IMR-90 (cell line): Measurements from ENCODE around the gene HSFX3. TPM values are rescaled to one million over a fixed set of nuclear protein-coding genes. Genes with fewer than 3 reads are reported as not detected.

Experiments
- ATAC-seq: fragments of 200-7000 bp; cut with Tn5 transposase; 2 replicates; pipeline ENCODE4 v1.9.1; 2020; ENCODE audit warnings: low read depth, mild to moderate bottlenecking, moderate library complexity
- BruUV-seq: library from RNA; stranded (reverse); fragments of 400-500 nt; replicated peaks from 2 replicates; lab custom pipeline; 2021; lab: Mats Ljungman, UMichigan
- CTCF ChIA-PET: fragments of 300-600 bp; formaldehyde crosslinking; extraction: SDS; loops from one replicate; lab custom pipeline; 2021; ENCODE audit warnings: antibody characterized with exemption; lab: Yijun Ruan, JAX
- POLR2A ChIA-PET: fragments of 300-600 bp; sonication (Branson Sonifier 250); formaldehyde crosslinking; loops from one replicate; lab custom pipeline; 2022; ENCODE audit warnings: antibody characterized with exemption; ENCODE audit not compliant: unreplicated experiment; lab: Charles Lee
- DNase-seq: peaks from one replicate; pipeline ENCODE4 v3.0.0; 2013
- H2AFZ ChIP-seq: replicated peaks from 2 replicates; pipeline ENCODE3; 2013; ENCODE audit warnings: low read length, mild to moderate bottlenecking; ENCODE audit not compliant: poor library complexity
- H2AK5ac ChIP-seq: 2 replicates; pipeline ENCODE4 v1.6.1; 2013; ENCODE audit warnings: low read depth, low read length, inconsistent platforms
- H2AK9ac ChIP-seq: replicated peaks from 2 replicates; pipeline ENCODE3; 2013; ENCODE audit warnings: mild to moderate bottlenecking, low read depth, low read length, moderate library complexity; ENCODE audit not compliant: poor library complexity
- H2BK120ac ChIP-seq: 2 replicates; pipeline ENCODE4 v1.6.1; 2013; ENCODE audit warnings: low read depth, low read length, inconsistent platforms
- H2BK15ac ChIP-seq: 3 replicates; pipeline ENCODE4 v1.6.1; 2013; ENCODE audit warnings: low read depth, low read length, inconsistent platforms
- H2BK20ac ChIP-seq: 2 replicates; pipeline ENCODE4 v1.6.1; 2013; ENCODE audit warnings: low read depth, mild to moderate bottlenecking, inconsistent platforms, low read length, moderate library complexity
- H2BK5ac ChIP-seq: 2 replicates; pipeline ENCODE4 v1.6.1; 2013; ENCODE audit warnings: mild to moderate bottlenecking, low read depth, low read length, inconsistent platforms; ENCODE audit not compliant: poor library complexity, severe bottlenecking
- H3K14ac ChIP-seq: replicated peaks from 2 replicates; pipeline ENCODE4 v1.6.1; 2013; ENCODE audit warnings: low read depth, low read length, inconsistent platforms
- H3K18ac ChIP-seq: 2 replicates; pipeline ENCODE4 v1.6.1; 2013; ENCODE audit warnings: low read depth, low read length, control low read depth
- H3K23ac ChIP-seq: 2 replicates; pipeline ENCODE4 v1.6.1; 2013; ENCODE audit warnings: low read depth, low read length, inconsistent platforms
- H3K27ac ChIP-seq: 2 replicates; pipeline ENCODE4 v1.5.1; 2013; ENCODE audit warnings: mild to moderate bottlenecking, control low read depth, low read length; ENCODE audit not compliant: insufficient read depth
- H3K27me3 ChIP-seq: 2 replicates; pipeline ENCODE4 v1.6.1; 2013; ENCODE audit warnings: low read length; ENCODE audit not compliant: control insufficient read depth, insufficient read depth
- H3K36me3 ChIP-seq: 2 replicates; pipeline ENCODE4 v1.6.1; 2013; ENCODE audit warnings: low read length, mixed read lengths; ENCODE audit not compliant: control insufficient read depth, insufficient read depth
- H3K4ac ChIP-seq: 2 replicates; pipeline ENCODE4 v1.6.1; 2013; ENCODE audit warnings: low read depth, low read length, inconsistent platforms
- H3K4me1 ChIP-seq: 2 replicates; pipeline ENCODE4 v1.6.1; 2013; ENCODE audit warnings: low read length, mixed read lengths; ENCODE audit not compliant: control insufficient read depth, insufficient read depth
- H3K4me2 ChIP-seq: 2 replicates; pipeline ENCODE4 v1.6.1; 2013; ENCODE audit warnings: low read depth, mild to moderate bottlenecking, control low read depth, low read length, moderate library complexity
- H3K4me3 ChIP-seq: 2 replicates; pipeline ENCODE4 v1.5.1; 2013; ENCODE audit warnings: low read depth, mild to moderate bottlenecking, control low read depth, low read length, moderate library complexity; ENCODE audit not compliant: insufficient read depth
- H3K56ac ChIP-seq: 2 replicates; pipeline ENCODE4 v1.6.1; 2013; ENCODE audit warnings: low read length, inconsistent platforms; ENCODE audit not compliant: insufficient read depth; ENCODE audit errors: extremely low read depth
- H3K79me1 ChIP-seq, 2 experiments: 2 replicates each; pipeline ENCODE4 v1.6.1; 2013; ENCODE audit warnings: low read length in 2 of 2, inconsistent platforms in 1 of 2, low read depth in 1 of 2
- H3K9ac ChIP-seq: 2 replicates; pipeline ENCODE4 v1.6.1; 2013; ENCODE audit warnings: low read depth, low read length, control low read depth
- H3K9me1 ChIP-seq: 2 replicates; pipeline ENCODE4 v1.6.1; 2013; ENCODE audit warnings: low read length, inconsistent platforms; ENCODE audit not compliant: insufficient read depth
- H3K9me3 ChIP-seq: 2 replicates; pipeline ENCODE4 v1.6.1; 2013; ENCODE audit warnings: low read length; ENCODE audit not compliant: control insufficient read depth, insufficient read depth
- H4K20me1 ChIP-seq: 2 replicates; pipeline ENCODE4 v1.6.1; 2013; ENCODE audit warnings: low read length, inconsistent platforms; ENCODE audit not compliant: insufficient read depth
- H4K5ac ChIP-seq: 2 replicates; pipeline ENCODE4 v1.6.1; 2013; ENCODE audit warnings: mild to moderate bottlenecking, low read depth, low read length, control low read depth
- H4K8ac ChIP-seq, 2 experiments: 2 replicates each; pipeline ENCODE4 v1.6.1; 2013; ENCODE audit warnings: low read depth in 2 of 2, low read length in 2 of 2, control low read depth in 1 of 2, inconsistent platforms in 1 of 2
- H4K91ac ChIP-seq: 2 replicates; pipeline ENCODE4 v1.6.1; 2013; ENCODE audit warnings: low read depth, low read length, inconsistent platforms; ENCODE audit not compliant: insufficient read depth
- CEBPB ChIP-seq: IDR thresholded peaks from 2 replicates; pipeline ENCODE4 v1.6.1; 2012; ENCODE audit warnings: low read depth, low read length, improper control_type of control experiment
- CHD1 ChIP-seq: IDR thresholded peaks from 2 replicates; pipeline ENCODE4 v1.6.1; 2012; ENCODE audit warnings: low read depth, low read length, improper control_type of control experiment
- FOS ChIP-seq: fragments of 150-350 bp; IDR thresholded peaks from 2 replicates; pipeline ENCODE4 v1.6.1; 2016; ENCODE audit warnings: low read depth, low read length
- MAFK ChIP-seq: IDR thresholded peaks from 2 replicates; pipeline ENCODE4 v1.6.1; 2012; ENCODE audit warnings: low read depth, low read length, improper control_type of control experiment
- MAZ ChIP-seq: IDR thresholded peaks from 2 replicates; pipeline ENCODE4 v1.6.1; 2012; ENCODE audit warnings: low read depth, mild to moderate bottlenecking, low read length, improper control_type of control experiment, moderate library complexity, borderline replicate concordance
- MXI1 ChIP-seq: IDR thresholded peaks from 2 replicates; pipeline ENCODE4 v1.6.1; 2012; ENCODE audit warnings: low read depth, mild to moderate bottlenecking, low read length, moderate library complexity, borderline replicate concordance
- NFE2L2 ChIP-seq: fragments of 150-350 bp; IDR thresholded peaks from 2 replicates; pipeline ENCODE4 v1.6.1; 2016; ENCODE audit warnings: low read depth, mild to moderate bottlenecking, low read length
- POLR2A ChIP-seq: IDR thresholded peaks from 2 replicates; pipeline ENCODE4 v1.6.1; 2012; ENCODE audit warnings: mild to moderate bottlenecking, low read depth, low read length
- RAD21 ChIP-seq: IDR thresholded peaks from 2 replicates; pipeline ENCODE4 v1.6.1; 2012; ENCODE audit warnings: low read length, improper control_type of control experiment
- RCOR1 ChIP-seq: IDR thresholded peaks from 2 replicates; pipeline ENCODE4 v1.6.1; 2012; ENCODE audit warnings: mild to moderate bottlenecking, low read length, improper control_type of control experiment; ENCODE audit not compliant: insufficient replicate concordance
- RFX5 ChIP-seq: IDR thresholded peaks from 2 replicates; pipeline ENCODE4 v1.8.0; 2012; ENCODE audit warnings: low read depth, mild to moderate bottlenecking, low read length, moderate library complexity
- SMC3 ChIP-seq: fragments of 150-350 bp; IDR thresholded peaks from 2 replicates; pipeline ENCODE4 v1.6.1; 2016; ENCODE audit warnings: low read depth, mild to moderate bottlenecking, antibody characterized with exemption, low read length, moderate library complexity
- WGBS, 2 experiments: methylation state at CpG; one replicate each; pipeline versions ENCODE4 v1.1.5 to v1.1.7; 2013; ENCODE audit warnings: missing lambda C conversion rate in 2 of 2; ENCODE audit not compliant: insufficient read length in 1 of 2; ENCODE audit errors: extremely low coverage in 2 of 2; 5-methylcytosine and 5-hydroxymethylcytosine counted together
- dilution Hi-C: fragments of 300-500 bp; cut with HindIII; formaldehyde crosslinking; loops from one replicate; pipeline ENCODE4 v1.14.3; 2018; ENCODE audit warnings: low sequenced_read_pairs; ENCODE audit not compliant: unreplicated experiment
- in situ Hi-C: fragments of 300-500 bp; cut with MboI; formaldehyde crosslinking; loops from 3 replicates; pipeline ENCODE4 v1.14.3; 2019; ENCODE audit warnings: low sequenced_read_pairs, inconsistent platforms, mixed read lengths
- intact Hi-C: fragments of 100-400 bp; cut with micrococcal nuclease; formaldehyde crosslinking; loops from 2 replicates; pipeline ENCODE4 v1.10.0; 2022
- polyA plus RNA-seq, 3 experiments: library from polyadenylated mRNA; depleted of rRNA; stranded (reverse); fragments of >200 nt; gene quantifications; 2 replicates each; pipeline ENCODE4 v1.2.3, GENCODE V29; 2012; ENCODE audit warnings: low replicate concordance in 1 of 3
- total RNA-seq: library from RNA; depleted of rRNA; stranded (reverse); fragments of >200 nt; gene quantifications from 2 replicates; pipeline ENCODE4 v1.2.3, GENCODE V29; 2012
- TF ChIP-seq, protein P1 (sequence below): conservative IDR thresholded peaks from 2 replicates; pipeline ENCODE4 v1.5.1; 2012; ENCODE audit warnings: mild to moderate bottlenecking, low read depth, low read length, improper control_type of control experiment
- TF ChIP-seq, protein P2 (sequence below): fragments of 150-350 bp; IDR thresholded peaks from 2 replicates; pipeline ENCODE4 v1.6.1; 2016; ENCODE audit warnings: low read depth, mild to moderate bottlenecking, low read length, moderate library complexity, borderline replicate concordance
- TF ChIP-seq, protein P3 (sequence below): fragments of 150-350 bp; IDR thresholded peaks from 2 replicates; pipeline ENCODE4 v1.6.1; 2017; ENCODE audit warnings: mild to moderate bottlenecking, antibody characterized with exemption, low read length, low read depth

Gene HSFX3
- total and polyA plus RNA-seq, 2 of the 4 experiments (the other 2 are of a cell fraction) = not detected

DNA sequence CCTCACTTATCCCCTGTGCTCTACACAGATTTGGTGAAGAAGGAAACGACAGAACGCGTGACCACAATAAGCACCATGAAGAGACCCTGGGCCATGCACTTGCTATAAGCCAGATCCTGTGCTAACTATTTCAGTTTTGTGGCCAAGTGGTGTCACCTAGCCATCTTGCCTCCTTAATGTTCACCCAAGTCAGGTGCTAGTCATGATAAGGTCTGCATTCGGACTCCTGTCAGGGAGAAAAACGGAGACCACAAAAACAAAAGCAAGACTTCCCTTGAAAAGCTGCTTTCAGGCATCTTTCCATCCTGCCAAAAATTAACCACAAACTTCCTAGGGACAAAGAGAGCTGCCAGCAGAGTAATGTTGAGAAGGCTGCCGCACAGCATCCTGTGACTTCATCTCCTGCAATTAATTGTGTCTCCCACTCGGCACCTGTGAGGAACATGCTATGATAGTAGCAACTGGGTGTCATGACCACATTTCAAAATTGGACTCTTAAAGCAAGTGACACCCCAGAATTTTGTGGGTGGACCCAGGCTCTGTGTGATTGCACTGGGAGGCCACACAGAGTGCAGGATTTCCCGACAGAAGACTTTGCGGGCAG is 35.8 kb downstream of the HSFX3 start:
- H2BK5ac ChIP-seq = no peak overlapping the region
- H3K4ac ChIP-seq = no peak overlapping the region
- no peaks in the 10 kb centered on the region for H3K36me3 ChIP-seq
- H2AFZ ChIP-seq = no peak overlapping the region
- no TSS peak for BruUV-seq
- ATAC-seq (no peak), DNase-seq (peak; percentile 21)
- peaks cover 7% of the 10 kb centered on the region; the same call in 1 of the 2 replicates for H3K27me3 ChIP-seq
- H3K4me3 ChIP-seq = no peak overlapping the region
- H4K5ac ChIP-seq = no peak overlapping the region
- H2BK15ac ChIP-seq = no peak overlapping the region
- no peaks in the 10 kb centered on the region for H3K9me1 ChIP-seq
- no peak overlapping the region for H2AK9ac ChIP-seq
- no peak overlapping the region for H3K18ac ChIP-seq
- dilution Hi-C loops (no loop called here), in situ Hi-C loops (loop anchor here (25.0 kb wide), 1 partner anchor 1223 kb away; no protein-coding TSS in a partner anchor), intact Hi-C loops (no loop called here)
- 0 out of 2 replicates have a peak, but pooled peaks cover 2% of the 10 kb centered on the region for H3K4me1 ChIP-seq
- no peak overlapping the region for H3K56ac ChIP-seq
- ChIA-PET CTCF (no interaction called here), POLR2A (no interaction called here)
- H3K23ac ChIP-seq = no peak overlapping the region
- H3K79me1 ChIP-seq = no peaks in the 10 kb centered on the region
- WGBS, 2 experiments = 70% methylated on average over 2 of the region's 9 CpGs; no CpG with 5 or more reads in 1 of the 2 experiments
- H2AK5ac ChIP-seq = no peak overlapping the region
- no peaks in the 10 kb centered on the region for H3K9me3 ChIP-seq
- no peak overlapping the region for H3K27ac ChIP-seq
- H3K9ac ChIP-seq = no peak overlapping the region
- H4K20me1 ChIP-seq = no peaks in the 10 kb centered on the region
- H2BK120ac ChIP-seq = no peak overlapping the region
- H2BK20ac ChIP-seq = no peak overlapping the region
- H3K14ac ChIP-seq = no peak overlapping the region
- no peak overlapping the region for H4K8ac ChIP-seq
- H4K91ac ChIP-seq = no peak overlapping the region
- TF ChIP-seq, protein P1, sequence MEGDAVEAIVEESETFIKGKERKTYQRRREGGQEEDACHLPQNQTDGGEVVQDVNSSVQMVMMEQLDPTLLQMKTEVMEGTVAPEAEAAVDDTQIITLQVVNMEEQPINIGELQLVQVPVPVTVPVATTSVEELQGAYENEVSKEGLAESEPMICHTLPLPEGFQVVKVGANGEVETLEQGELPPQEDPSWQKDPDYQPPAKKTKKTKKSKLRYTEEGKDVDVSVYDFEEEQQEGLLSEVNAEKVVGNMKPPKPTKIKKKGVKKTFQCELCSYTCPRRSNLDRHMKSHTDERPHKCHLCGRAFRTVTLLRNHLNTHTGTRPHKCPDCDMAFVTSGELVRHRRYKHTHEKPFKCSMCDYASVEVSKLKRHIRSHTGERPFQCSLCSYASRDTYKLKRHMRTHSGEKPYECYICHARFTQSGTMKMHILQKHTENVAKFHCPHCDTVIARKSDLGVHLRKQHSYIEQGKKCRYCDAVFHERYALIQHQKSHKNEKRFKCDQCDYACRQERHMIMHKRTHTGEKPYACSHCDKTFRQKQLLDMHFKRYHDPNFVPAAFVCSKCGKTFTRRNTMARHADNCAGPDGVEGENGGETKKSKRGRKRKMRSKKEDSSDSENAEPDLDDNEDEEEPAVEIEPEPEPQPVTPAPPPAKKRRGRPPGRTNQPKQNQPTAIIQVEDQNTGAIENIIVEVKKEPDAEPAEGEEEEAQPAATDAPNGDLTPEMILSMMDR = no peak
- TF ChIP-seq RFX5 (no peak), MAZ (no peak), CHD1 (no peak), CEBPB (no peak), MAFK (no peak), FOS (no peak), SMC3 (no peak), RCOR1 (no peak), MXI1 (no peak), RAD21 (no peak), POLR2A (no peak), NFE2L2 (no peak)
- TF ChIP-seq, protein P2, sequence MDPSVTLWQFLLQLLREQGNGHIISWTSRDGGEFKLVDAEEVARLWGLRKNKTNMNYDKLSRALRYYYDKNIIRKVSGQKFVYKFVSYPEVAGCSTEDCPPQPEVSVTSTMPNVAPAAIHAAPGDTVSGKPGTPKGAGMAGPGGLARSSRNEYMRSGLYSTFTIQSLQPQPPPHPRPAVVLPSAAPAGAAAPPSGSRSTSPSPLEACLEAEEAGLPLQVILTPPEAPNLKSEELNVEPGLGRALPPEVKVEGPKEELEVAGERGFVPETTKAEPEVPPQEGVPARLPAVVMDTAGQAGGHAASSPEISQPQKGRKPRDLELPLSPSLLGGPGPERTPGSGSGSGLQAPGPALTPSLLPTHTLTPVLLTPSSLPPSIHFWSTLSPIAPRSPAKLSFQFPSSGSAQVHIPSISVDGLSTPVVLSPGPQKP = no peak
- TF ChIP-seq, protein P3, sequence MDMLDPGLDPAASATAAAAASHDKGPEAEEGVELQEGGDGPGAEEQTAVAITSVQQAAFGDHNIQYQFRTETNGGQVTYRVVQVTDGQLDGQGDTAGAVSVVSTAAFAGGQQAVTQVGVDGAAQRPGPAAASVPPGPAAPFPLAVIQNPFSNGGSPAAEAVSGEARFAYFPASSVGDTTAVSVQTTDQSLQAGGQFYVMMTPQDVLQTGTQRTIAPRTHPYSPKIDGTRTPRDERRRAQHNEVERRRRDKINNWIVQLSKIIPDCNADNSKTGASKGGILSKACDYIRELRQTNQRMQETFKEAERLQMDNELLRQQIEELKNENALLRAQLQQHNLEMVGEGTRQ = no peak
- no peak overlapping the region for H3K4me2 ChIP-seq
